Endothelial cell (in vitro differentiated cells): ENCODE data around the gene ABI3. TPM values are rescaled to one million over a fixed set of nuclear protein-coding genes. Genes with fewer than 3 reads are reported as not detected.

ENCODE experiments used
- DNase-seq: peaks from one replicate; pipeline ENCODE4 v3.0.0; 2021; ENCODE audit warnings: low spot score
- H3K27ac Mint-ChIP-seq: one replicate; pipeline ENCODE4 v1.8.0; 2021; ENCODE audit warnings: mixed read lengths, inconsistent platforms; ENCODE audit not compliant: unreplicated experiment
- H3K27me3 Mint-ChIP-seq: one replicate; pipeline ENCODE4 v1.8.0; 2021; ENCODE audit warnings: mild to moderate bottlenecking, moderate library complexity, mixed read lengths, inconsistent platforms; ENCODE audit not compliant: unreplicated experiment
- H3K36me3 Mint-ChIP-seq: one replicate; pipeline ENCODE4 v1.8.0; 2021; ENCODE audit warnings: mild to moderate bottlenecking, low read depth, mixed read lengths, inconsistent platforms; ENCODE audit not compliant: unreplicated experiment
- H3K4me1 Mint-ChIP-seq: one replicate; pipeline ENCODE4 v1.8.0; 2021; ENCODE audit warnings: mild to moderate bottlenecking, mixed read lengths, inconsistent platforms; ENCODE audit not compliant: unreplicated experiment
- H3K4me3 Mint-ChIP-seq: one replicate; pipeline ENCODE4 v1.8.0; 2021; ENCODE audit warnings: mild to moderate bottlenecking, mixed read lengths, inconsistent platforms; ENCODE audit not compliant: unreplicated experiment
- H3K9me3 Mint-ChIP-seq: one replicate; pipeline ENCODE4 v1.8.0; 2021; ENCODE audit warnings: mixed read lengths, inconsistent platforms; ENCODE audit not compliant: unreplicated experiment
- CTCF ChIP-seq: fragments of 200-600 bp; sonication (generic); IDR thresholded peaks from one replicate; pipeline ENCODE4 v1.5.0; 2021; ENCODE audit warnings: antibody characterized with exemption; ENCODE audit not compliant: unreplicated experiment
- total RNA-seq: library from RNA; stranded (reverse); fragmentation: NEBNext Ultra II Directional; extraction: Animal tissue kit (Norgen Biotek cat#: 25700); gene quantifications from one replicate; pipeline ENCODE4 v1.2.1, GENCODE V29; 2021; ENCODE audit not compliant: unreplicated experiment

ABI3 gene
- total RNA-seq, 1 donor from 2014 or later: 15.7 TPM

DNA sequence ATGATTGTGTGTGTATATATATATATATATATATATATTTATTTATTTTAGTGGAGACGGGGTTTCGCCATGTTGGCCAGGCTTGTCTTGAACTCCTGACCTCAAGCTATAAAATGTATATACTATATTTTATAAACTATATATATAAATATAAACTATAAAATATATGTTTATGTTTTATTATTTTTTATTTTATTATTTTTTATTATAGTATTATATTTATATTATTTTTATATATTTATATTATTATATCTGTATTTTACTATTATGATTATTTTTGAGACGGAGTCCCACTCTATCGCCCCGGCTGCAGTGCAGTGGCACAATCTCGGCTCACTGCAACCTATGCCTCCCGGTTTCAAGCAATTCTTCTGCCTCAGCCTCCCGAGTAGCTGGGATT, 30.5 kb downstream of the ABI3 start:
- no peak overlapping the region for H3K27ac Mint-ChIP-seq
- no peak for TF ChIP-seq CTCF
- no peak for DNase-seq
- H3K9me3 Mint-ChIP-seq: no peaks in the 10 kb centered on the region
- H3K4me3 Mint-ChIP-seq: no peak overlapping the region
- H3K36me3 Mint-ChIP-seq: no peaks in the 10 kb centered on the region
- H3K4me1 Mint-ChIP-seq: no peaks in the 10 kb centered on the region
- H3K27me3 Mint-ChIP-seq: no peaks in the 10 kb centered on the region

DNA sequence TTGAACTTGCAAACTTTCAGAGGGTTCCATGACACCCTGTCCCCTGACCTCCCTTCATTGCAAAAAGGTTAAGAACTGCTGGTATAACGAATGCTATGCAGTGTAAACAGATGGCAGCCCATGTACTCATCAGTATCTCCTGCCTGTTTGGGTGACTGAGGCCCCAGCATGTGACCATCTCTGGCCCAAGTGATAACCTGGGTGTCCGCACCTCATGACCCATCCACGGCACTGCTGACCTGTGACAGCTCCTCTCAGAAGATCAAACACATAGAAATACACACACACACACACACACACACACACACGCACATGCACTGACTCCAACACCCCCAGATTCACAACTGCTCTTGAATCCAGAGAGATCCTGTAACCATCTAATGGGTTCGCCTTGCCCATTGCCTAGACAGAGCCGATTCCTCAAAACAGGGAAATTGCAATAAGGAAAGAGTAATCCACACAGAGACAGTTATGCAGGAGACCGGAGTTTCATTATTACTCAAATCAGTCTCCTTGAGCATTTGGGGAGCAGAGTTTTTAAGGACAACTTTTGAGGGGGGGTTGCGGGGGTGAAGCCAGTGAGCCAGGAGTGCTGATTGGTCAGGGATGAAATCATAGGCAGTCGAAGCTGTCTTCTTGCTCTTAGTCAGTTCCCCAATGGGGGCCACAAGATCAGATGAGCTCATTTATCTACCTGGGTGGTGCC, 31.3 kb downstream of the ABI3 start:
- H3K36me3 Mint-ChIP-seq: no peaks in the 10 kb centered on the region
- H3K27ac Mint-ChIP-seq: no peak overlapping the region
- no peaks in the 10 kb centered on the region for H3K9me3 Mint-ChIP-seq
- no peak overlapping the region for H3K4me3 Mint-ChIP-seq
- no peak for TF ChIP-seq CTCF
- no peaks in the 10 kb centered on the region for H3K4me1 Mint-ChIP-seq
- no peaks in the 10 kb centered on the region for H3K27me3 Mint-ChIP-seq
- DNase-seq: no peak

DNA sequence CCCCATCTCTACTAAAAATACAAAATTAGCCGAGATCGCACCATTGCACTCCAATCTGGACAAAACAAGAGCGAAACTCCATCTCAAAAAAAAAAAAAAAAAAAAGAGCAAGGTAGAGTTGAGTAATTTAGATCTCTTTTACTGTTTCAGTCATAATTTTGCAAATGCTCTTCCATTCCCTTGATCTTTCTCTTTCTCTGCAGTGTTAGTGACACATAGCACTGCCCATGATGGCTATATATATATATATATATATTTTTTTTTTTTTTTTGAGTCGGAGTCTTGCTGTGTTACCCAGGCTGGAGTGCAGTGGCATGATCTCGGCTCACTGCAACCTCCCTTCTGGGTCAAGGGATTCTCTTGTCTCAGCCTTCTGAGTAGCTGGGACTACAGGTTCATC, 32.3 kb downstream of the ABI3 start:
- H3K9me3 Mint-ChIP-seq: no peaks in the 10 kb centered on the region
- no peak overlapping the region for H3K4me3 Mint-ChIP-seq

DNA sequence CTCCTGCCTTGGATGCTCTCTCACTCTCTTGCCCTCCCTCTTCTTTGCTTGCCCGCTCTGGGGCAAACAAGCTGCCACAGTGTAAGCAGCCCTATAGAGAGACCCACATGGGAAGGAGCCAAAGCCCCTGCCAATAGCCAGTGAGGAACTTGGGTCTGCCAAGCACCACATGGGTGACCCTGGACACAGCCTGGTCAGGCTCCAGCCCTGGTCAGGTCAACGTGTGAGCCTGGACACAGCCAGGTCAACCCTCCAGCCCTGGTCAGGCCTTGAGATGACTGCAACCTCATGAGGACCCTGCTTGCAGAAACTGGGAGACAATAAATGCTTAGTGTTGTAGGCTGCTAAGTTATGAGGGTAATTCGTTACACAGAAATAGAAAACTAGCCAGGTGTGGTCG, 34.3 kb downstream of the ABI3 start:
- no peak for TF ChIP-seq CTCF
- Mint-ChIP-seq H3K9me3 (no peaks in the 10 kb centered on the region), H3K27ac (no peak overlapping the region), H3K27me3 (no peaks in the 10 kb centered on the region), H3K4me3 (no peak overlapping the region), H3K36me3 (no peaks in the 10 kb centered on the region), H3K4me1 (no peaks in the 10 kb centered on the region)
- no peak for DNase-seq

More for the DNA sequence above, 32.3 kb downstream of the ABI3 start:
- H3K4me1 Mint-ChIP-seq: no peaks in the 10 kb centered on the region
- H3K27ac Mint-ChIP-seq: no peak overlapping the region
- DNase-seq: no peak
- no peaks in the 10 kb centered on the region for H3K27me3 Mint-ChIP-seq
- H3K36me3 Mint-ChIP-seq: no peaks in the 10 kb centered on the region
- TF ChIP-seq CTCF: no peak

DNA sequence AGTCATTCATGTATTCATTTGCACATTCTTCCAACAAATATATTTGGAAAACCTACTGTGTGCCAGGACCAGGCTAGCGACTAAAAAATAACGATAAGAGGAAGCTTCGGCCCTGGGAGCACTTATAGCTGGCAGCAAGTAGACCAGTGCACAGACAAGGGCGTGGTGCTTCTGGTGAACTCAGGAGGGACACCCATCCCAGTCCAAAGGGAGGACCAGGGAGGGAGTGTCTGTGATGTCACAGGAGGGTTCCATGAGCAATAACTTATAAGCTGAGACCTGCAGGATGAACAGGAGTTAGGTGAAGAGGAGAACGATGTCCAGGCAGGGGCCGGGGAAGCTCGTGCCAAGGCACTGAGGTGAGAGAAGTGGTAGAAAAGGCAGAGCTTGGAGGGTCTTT, 37.4 kb downstream of the ABI3 start:
- Mint-ChIP-seq H3K4me3 (no peak overlapping the region), H3K27me3 (peaks cover 3% of the 10 kb centered on the region), H3K27ac (no peak overlapping the region), H3K36me3 (no peaks in the 10 kb centered on the region), H3K4me1 (no peaks in the 10 kb centered on the region), H3K9me3 (no peaks in the 10 kb centered on the region)
- no peak for TF ChIP-seq CTCF
- no peak for DNase-seq
